Thyroid gland (tissue), 4 donors: ENCODE measurements around the gene GNG12. TPM values are rescaled to one million over a fixed set of nuclear protein-coding genes. Genes with fewer than 3 reads are reported as not detected.

Experiments
- DNase-seq, 2 donors: peaks; one replicate each; pipeline ENCODE4 v3.0.0-alpha.2; 2019
- H3K27ac ChIP-seq, 3 donors: fragments of 200-600 bp; sonication (generic); 1 replicate in 2 of 3; 2 replicates in 1 of 3; pipeline ENCODE4 v1.5.1; 2016 to 2019; ENCODE audit warnings: mild to moderate bottlenecking in 1 of 3, moderate library complexity in 1 of 3
- H3K27me3 ChIP-seq: fragments of 200-600 bp; sonication (generic); one replicate; pipeline ENCODE4 v1.5.1; 2019
- H3K36me3 ChIP-seq, 2 donors: fragments of 200-600 bp; sonication (generic); one replicate each; pipeline ENCODE4 v1.5.1; 2016 to 2019
- H3K4me1 ChIP-seq, 2 donors: fragments of 200-600 bp; sonication (generic); one replicate each; pipeline ENCODE4 v1.5.1; 2017 to 2019
- H3K4me3 ChIP-seq, 3 donors: fragments of 200-600 bp; sonication (generic); replicated peaks in 1 of 3; 1 replicate in 2 of 3; 2 replicates in 1 of 3; pipeline ENCODE4 v1.5.1; 2016; ENCODE audit warnings: mild to moderate bottlenecking in 1 of 3
- H3K9me3 ChIP-seq: fragments of 200-600 bp; sonication (generic); one replicate; pipeline ENCODE4 v1.5.1; 2017
- CTCF ChIP-seq, 6 experiments: fragments of 200-600 bp in 3 of 6; fragments of 450-650 bp in 3 of 6; sonication (generic) in 3 of 6; IDR thresholded peaks; one replicate each; pipeline ENCODE4 v1.5.1; 2016 to 2019; ENCODE audit warnings: antibody characterized with exemption in 6 of 6, mild to moderate bottlenecking in 2 of 6, inconsistent platforms in 1 of 6, moderate library complexity in 1 of 6
- POLR2A ChIP-seq, 2 donors: fragments of 450-650 bp; IDR thresholded peaks; one replicate each; pipeline ENCODE4 v1.6.1; 2017; ENCODE audit warnings: antibody characterized with exemption in 2 of 2, mild to moderate bottlenecking in 2 of 2, moderate library complexity in 1 of 2
- WGBS, 2 donors: methylation state at CpG; one replicate each; pipeline ENCODE4 v1.1.5; 2017; 5-methylcytosine and 5-hydroxymethylcytosine counted together
- intact Hi-C: fragments of 100-400 bp; cut with DNase I; formaldehyde crosslinking; loops from one replicate; pipeline ENCODE4 v1.15.1; 2023
- total RNA-seq, 4 donors: library from RNA; depleted of rRNA; stranded (reverse); fragments of >200 nt; gene quantifications; one replicate each; pipeline ENCODE4 v1.2.3, GENCODE V29; 2016

GNG12 gene
- total RNA-seq, 4 donors from 2014 or later: 100 to 155 (median 127) TPM

- intact Hi-C loops: no loop called here
- 71 to 81% methylated on average over 2 of the region's 2 CpGs for WGBS, 2 donors
- Histone ChIP-seq H3K27me3 (no peaks in the 10 kb centered on the region), H3K36me3 (no peaks in the 10 kb centered on the region), H3K4me3 (no peak overlapping the region), H3K27ac (no peak overlapping the region), H3K4me1 (no peaks in the 10 kb centered on the region), H3K9me3 (no peaks in the 10 kb centered on the region)
- no peak for DNase-seq
- TF ChIP-seq CTCF (IDR thresholded peaks at IDR 0.05) (no peak), POLR2A (IDR thresholded peaks at IDR 0.05) (no peak)
Measured at GRCh38 chr1:67860776-67861175, 27.5 kb upstream of the GNG12 start.

GRCh38 chr1:67856921-67857320, 23.7 kb upstream of the GNG12 start:
- intact Hi-C loops: loop anchor here (10.0 kb wide), 1 partner anchor 258 kb away; no protein-coding TSS in a partner anchor
- WGBS, 2 donors: 93% methylated on average over 4 of the region's 4 CpGs
- Histone ChIP-seq H3K27me3 (no peaks in the 10 kb centered on the region), H3K9me3 (no peaks in the 10 kb centered on the region), H3K36me3 (no peaks in the 10 kb centered on the region), H3K4me1 (no peaks in the 10 kb centered on the region), H3K27ac (no peak overlapping the region), H3K4me3 (no peak overlapping the region)
- TF ChIP-seq POLR2A (IDR thresholded peaks at IDR 0.05) (no peak), CTCF (IDR thresholded peaks at IDR 0.05) (no peak)
- DNase-seq: no peak

GRCh38 chr1:67855961-67856360, 22.7 kb upstream of the GNG12 start:
- H3K36me3 ChIP-seq: no peaks in the 10 kb centered on the region
- TF ChIP-seq CTCF (IDR thresholded peaks at IDR 0.05) (no peak), POLR2A (IDR thresholded peaks at IDR 0.05) (no peak)
- H3K27me3 ChIP-seq: no peaks in the 10 kb centered on the region
- no peak overlapping the region for H3K27ac ChIP-seq
- no peak for DNase-seq
- H3K4me1 ChIP-seq: peaks cover 0 to 1% of the 10 kb centered on the region in 2 donors
- no peaks in the 10 kb centered on the region for H3K9me3 ChIP-seq
- no peak overlapping the region for H3K4me3 ChIP-seq
- intact Hi-C loops: loop anchor here (10.0 kb wide), 1 partner anchor 259 kb away; no protein-coding TSS in a partner anchor
- WGBS, 2 donors: 48 to 63% methylated on average over 2 of the region's 2 CpGs

GRCh38 chr1:67855444-67855843, 22.2 kb upstream of the GNG12 start:
- Histone ChIP-seq H3K4me3 (no peak overlapping the region), H3K27ac (no peak overlapping the region), H3K4me1 (peaks cover under 1 to 6% of the 10 kb centered on the region in 2 donors), H3K9me3 (no peaks in the 10 kb centered on the region), H3K27me3 (no peaks in the 10 kb centered on the region), H3K36me3 (no peaks in the 10 kb centered on the region)
- intact Hi-C loops: loop anchor here (10.0 kb wide), 1 partner anchor 259 kb away; no protein-coding TSS in a partner anchor
- DNase-seq: no peak
- TF ChIP-seq POLR2A (IDR thresholded peaks at IDR 0.05) (no peak), CTCF (IDR thresholded peaks at IDR 0.05) (no peak)
- 58 to 73% methylated on average over 4 of the region's 4 CpGs for WGBS, 2 donors

GRCh38 chr1:67853704-67854103, 20.4 kb upstream of the GNG12 start:
- WGBS, 2 donors: 24 to 50% methylated on average over 2 of the region's 2 CpGs
- Histone ChIP-seq H3K9me3 (no peaks in the 10 kb centered on the region), H3K4me1 (peaks cover 5 to 10% of the 10 kb centered on the region in 2 donors), H3K27me3 (no peaks in the 10 kb centered on the region), H3K27ac (no peak overlapping the region), H3K4me3 (no peak overlapping the region), H3K36me3 (no peaks in the 10 kb centered on the region)
- DNase-seq: peak; percentile 33 to 38
- TF ChIP-seq POLR2A (IDR thresholded peaks at IDR 0.05) (no peak), CTCF (IDR thresholded peaks at IDR 0.05) (peak in 2 of 6 experiments; percentile 30 to 42)
- intact Hi-C loops: loop anchor here (10.0 kb wide), 1 partner anchor 261 kb away; no protein-coding TSS in a partner anchor
